GM12878 (cell line): ENCODE measurements around the gene NT5C. TPM values are rescaled to one million over a fixed set of nuclear protein-coding genes. Genes with fewer than 3 reads are reported as not detected.

Source experiments
- ATAC-seq: fragments of 200-7000 bp; cut with Tn5 transposase; 3 replicates; pipeline ENCODE4 v1.9.1; 2020; ENCODE audit warnings: mild to moderate bottlenecking, moderate library complexity
- BruUV-seq: library from RNA; stranded (reverse); fragments of 400-500 nt; replicated peaks from 2 replicates; lab custom pipeline; 2021; lab: Mats Ljungman, UMichigan
- CTCF ChIA-PET: fragments of 300-600 bp; sonication (Branson Sonifier 250); formaldehyde crosslinking; extraction: SDS; loops from one replicate; lab custom pipeline; 2021; ENCODE audit warnings: inconsistent platforms; lab: Yijun Ruan, JAX
- POLR2A ChIA-PET: fragments of 350-600 bp; formaldehyde crosslinking; extraction: SDS; loops from one replicate; lab custom pipeline; 2021; ENCODE audit warnings: inconsistent platforms; lab: Charles Lee
- RAD21 ChIA-PET: fragments of 300-600 bp; sonication (Branson Sonifier 250); formaldehyde crosslinking; loops from one replicate; lab custom pipeline; 2023; ENCODE audit warnings: antibody characterized with exemption; ENCODE audit not compliant: unreplicated experiment; lab: Charles Lee
- SMC1A ChIA-PET: fragments of 300-600 bp; sonication (Branson Sonifier 250); formaldehyde crosslinking; loops from one replicate; lab custom pipeline; 2023; ENCODE audit not compliant: unreplicated experiment, uncharacterized antibody; lab: Charles Lee
- DNase-seq: peaks from one replicate; pipeline ENCODE4 v3.0.0-alpha.2; 2011; ENCODE audit warnings: low read depth, low spot score
- FAIRE-seq: peaks from 3 replicates; lab custom pipeline; 2011; peaks lifted over from hg19 to GRCh38; lab: Jason Lieb, UNC
- H2AFZ ChIP-seq: 2 replicates; pipeline ENCODE4 v1.6.0; 2011; ENCODE audit warnings: low read depth, low read length, control low read depth; ENCODE audit not compliant: control insufficient read depth
- H3K27ac ChIP-seq: 2 replicates; pipeline ENCODE4 v1.5.1; 2011; ENCODE audit warnings: control low read depth; ENCODE audit not compliant: control insufficient read depth, insufficient read depth
- H3K27me3 ChIP-seq, 2 experiments: replicated peaks in 1 of 2; 2 replicates each; pipeline versions ENCODE4 v1.6.0 to v1.6.1; 2011; ENCODE audit warnings: low read length in 1 of 2; ENCODE audit not compliant: control insufficient read depth in 2 of 2, insufficient read depth in 2 of 2
- H3K36me3 ChIP-seq, 2 experiments: 2 replicates each; pipeline ENCODE4 v1.5.1; 2011; ENCODE audit warnings: low read length in 1 of 2; ENCODE audit not compliant: control insufficient read depth in 2 of 2, insufficient read depth in 2 of 2
- H3K4me1 ChIP-seq: 2 replicates; pipeline ENCODE4 v1.6.1; 2011; ENCODE audit warnings: mild to moderate bottlenecking, low read length, moderate library complexity, mixed read lengths; ENCODE audit not compliant: control insufficient read depth, insufficient read depth
- H3K4me2 ChIP-seq: 2 replicates; pipeline ENCODE4 v1.6.0; 2011; ENCODE audit warnings: control low read depth; ENCODE audit not compliant: control insufficient read depth, insufficient read depth
- H3K4me3 ChIP-seq: fragments of 200-600 bp; sonication (generic); 2 replicates; pipeline ENCODE4 v1.5.1; 2016
- H3K79me2 ChIP-seq: 2 replicates; pipeline ENCODE4 v1.6.0; 2011; ENCODE audit warnings: low read length; ENCODE audit not compliant: control insufficient read depth, insufficient read depth
- H3K9ac ChIP-seq: 2 replicates; pipeline ENCODE4 v1.8.0; 2011; ENCODE audit warnings: low read length, control low read depth, mixed read lengths; ENCODE audit not compliant: control insufficient read depth, insufficient read depth
- H3K9me3 ChIP-seq: replicated peaks from 3 replicates; pipeline ENCODE4 v1.5.1; 2011; ENCODE audit warnings: mild to moderate bottlenecking, low read length; ENCODE audit not compliant: control insufficient read depth, insufficient read depth
- H4K20me1 ChIP-seq: 2 replicates; pipeline ENCODE4 v1.6.0; 2011; ENCODE audit not compliant: control insufficient read depth, insufficient read depth
- CBX5 ChIP-seq: sonication (generic); IDR thresholded peaks from 2 replicates; pipeline ENCODE4 v1.6.1; 2016; ENCODE audit warnings: low read depth, moderate library complexity, mild to moderate bottlenecking, inconsistent platforms
- KDM1A ChIP-seq: fragments of 200-600 bp; sonication (generic); IDR thresholded peaks from 2 replicates; pipeline ENCODE4 v1.6.1; 2016; ENCODE audit warnings: borderline replicate concordance
- NFYA ChIP-seq: IDR thresholded peaks from 2 replicates; pipeline ENCODE4 v1.6.1; 2011; ENCODE audit warnings: low read depth, mild to moderate bottlenecking, low read length, improper control_type of control experiment, borderline replicate concordance
- RB1 ChIP-seq: fragments of 450-650 bp; formaldehyde crosslinking; IDR thresholded peaks from 2 replicates; pipeline ENCODE4 v1.6.1; 2017; ENCODE audit warnings: mild to moderate bottlenecking, borderline replicate concordance
- SMC3 ChIP-seq: IDR thresholded peaks from 2 replicates; pipeline ENCODE4 v1.6.1; 2011; ENCODE audit warnings: low read length, improper control_type of control experiment, borderline replicate concordance
- SUPT20H ChIP-seq: IDR thresholded peaks from 2 replicates; pipeline ENCODE4 v1.6.1; 2011; ENCODE audit warnings: low read depth, mild to moderate bottlenecking, low read length, moderate library complexity, borderline replicate concordance; ENCODE audit not compliant: control insufficient read depth
- TARDBP ChIP-seq: IDR thresholded peaks from 2 replicates; pipeline ENCODE4 v1.6.1; 2016; ENCODE audit warnings: borderline replicate concordance
- ZBTB40 ChIP-seq: fragments of 450-650 bp; IDR thresholded peaks from 2 replicates; pipeline ENCODE4 v1.6.1; 2016; ENCODE audit warnings: mild to moderate bottlenecking, moderate library complexity, borderline replicate concordance
- WGBS: methylation state at CpG from one replicate; pipeline ENCODE4 v1.1.6; 2016; ENCODE audit warnings: low lambda C conversion rate; ENCODE audit not compliant: insufficient replicate concordance, insufficient coverage; ENCODE audit errors: missing lambda C conversion rate; 5-methylcytosine and 5-hydroxymethylcytosine counted together
- in situ Hi-C: fragments of 300-500 bp; cut with MboI; formaldehyde crosslinking; loops from 9 replicates; pipeline ENCODE4 v1.14.3; 2018; ENCODE audit warnings: mixed read lengths
- intact Hi-C: fragments of 100-400 bp; cut with micrococcal nuclease; formaldehyde crosslinking; loops from one replicate; pipeline ENCODE4 v1.14.2; 2022; ENCODE audit not compliant: unreplicated experiment
- polyA plus RNA-seq, 11 experiments: library from polyadenylated mRNA; depleted of rRNA in 4 of 11; unstranded in 6 of 11; stranded (reverse) in 5 of 11; fragments of >200 nt; fragmentation: Nextera tagmentation in 4 of 11; fragmentation: Illumina TruSeq in 1 of 11; extraction: Ambion mirVana in 4 of 11; extraction: Trizol in 1 of 11; gene quantifications; 1 replicate in 1 of 11; 2 replicates in 10 of 11; pipeline versions ENCODE4 v1.2.1 to v1.2.3, GENCODE V29; 2011 to 2016; ENCODE audit warnings: inconsistent platforms in 2 of 11, missing spikeins in 2 of 11, low read depth in 1 of 11
- total RNA-seq, 4 experiments: library from RNA; depleted of rRNA in 3 of 4; stranded (reverse); fragments of >200 nt in 3 of 4; fragmentation: Illumina TruSeq in 1 of 4; extraction: Trizol in 1 of 4; gene quantifications; 2 replicates each; pipeline versions ENCODE4 v1.2.1 to v1.2.3, GENCODE V29; 2013 to 2021

The NT5C gene
- total and polyA plus RNA-seq, 10 of the 15 experiments (the other 5 are each of a cell fraction or from before 2014, with no cell fraction given) = 3.7 to 158 (median 63.9) TPM

- H3K4me3 ChIP-seq = no peak overlapping the region
- FAIRE-seq (no peak), ATAC-seq (no peak), DNase-seq (no peak)
- POLR2A ChIA-PET = interaction anchor here (0.5 to 1.3 kb wide), 5 partner anchors 10 to 149 kb away, joined by 3 to 10 read pairs (median 6); partner anchors contain the start of gene SUMO2
- TF ChIP-seq NFYA (no peak), KDM1A (no peak), TARDBP (no peak), SUPT20H (no peak), RB1 (no peak), SMC3 (no peak), ZBTB40 (no peak), CBX5 (no peak)
- H4K20me1 ChIP-seq = no peaks in the 10 kb centered on the region
- H3K27ac ChIP-seq = no peak overlapping the region
- peaks cover 5 to 23% of the 10 kb centered on the region in 2 experiments for H3K36me3 ChIP-seq
- in situ Hi-C loops (no loop called here), intact Hi-C loops (no loop called here)
- SMC1A ChIA-PET = interaction anchor here (0.7 to 3.5 kb wide), 6 partner anchors 14 to 104 kb away, joined by 3 to 26 read pairs (median 4); partner anchors contain the start of gene JPT1
- H3K4me1 ChIP-seq = no peaks in the 10 kb centered on the region
- no peak overlapping the region for H3K4me2 ChIP-seq
- H3K79me2 ChIP-seq = peaks cover 29% of the 10 kb centered on the region
- BruUV-seq = no TSS peak
- CTCF ChIA-PET = interaction anchor here (0.7 to 10.6 kb wide), 9 partner anchors 10 to 212 kb away, joined by 3 to 199 read pairs (median 10); partner anchors contain the start of gene SUMO2
- H3K9ac ChIP-seq = no peak overlapping the region
- WGBS = 100% methylated on average over 4 of the region's 4 CpGs
- H2AFZ ChIP-seq = no peak overlapping the region
- RAD21 ChIA-PET = interaction anchor here (1.5 to 5.3 kb wide), 4 partner anchors 15 to 212 kb away, joined by 3 to 71 read pairs (median 9); no protein-coding TSS in a partner anchor
- no peaks in the 10 kb centered on the region for H3K27me3 ChIP-seq
- no peaks in the 10 kb centered on the region for H3K9me3 ChIP-seq
Measured at GRCh38 chr17:75173526-75173925, 42.0 kb upstream of the NT5C start.
